DND-41 (cell line): ENCODE results near the gene DYNC1I1.

Experiments
- CTCF ChIP-seq: IDR thresholded peaks from 2 replicates; pipeline ENCODE4 v1.5.1; 2012; ENCODE audit warnings: borderline replicate concordance, low read length, moderate library complexity, mild to moderate bottlenecking; ENCODE audit not compliant: poor library complexity, severe bottlenecking; ENCODE audit errors: extremely low read depth
- EZH2 ChIP-seq: IDR thresholded peaks from 3 replicates; pipeline ENCODE4 v1.6.1; 2012; ENCODE audit warnings: borderline replicate concordance, low read depth, mild to moderate bottlenecking, moderate library complexity, low read length, inconsistent platforms; ENCODE audit not compliant: severe bottlenecking

- TF ChIP-seq CTCF (no peak), EZH2 (no peak)
Measured at GRCh38 chr7:95805909-95806308, 33.6 kb downstream of the DYNC1I1 start.
